Activated CD4-positive, CD25-positive, alpha-beta regulatory T cell treated with anti-CD3 and anti-CD28 coated beads, Interleukin-2, amount 50 U/mL, for 72 hours (primary cell): ENCODE measurements around the gene HBQ1.
"Not testable (repeated sequence)": the region's sequence is repeated elsewhere in the genome, so short reads cannot be mapped to it uniquely, and the experiment has no call there.

Source experiments
- DNase-seq: peaks from one replicate; pipeline ENCODE4 v3.0.0; 2021

HBQ1 gene

GRCh38 chr16:176477-177382 lies 3.5 kb upstream of the HBQ1 start, which contains the start of gene HBA1:
HBA1 (plus strand) TSS chr16:176680; CDS start chr16:176717, 37 bp downstream.
- not testable (repeated sequence) for DNase-seq

GRCh38 chr16:177394-177822 lies 2.9 kb upstream of the HBQ1 start:
- no peak for DNase-seq

GRCh38 chr16:177981-178667 lies 2.1 kb upstream of the HBQ1 start:
- DNase-seq: no peak

- DNase-seq: no peak
Measured at GRCh38 chr16:178668-179015, 1.6 kb upstream of the HBQ1 start.

DNA sequence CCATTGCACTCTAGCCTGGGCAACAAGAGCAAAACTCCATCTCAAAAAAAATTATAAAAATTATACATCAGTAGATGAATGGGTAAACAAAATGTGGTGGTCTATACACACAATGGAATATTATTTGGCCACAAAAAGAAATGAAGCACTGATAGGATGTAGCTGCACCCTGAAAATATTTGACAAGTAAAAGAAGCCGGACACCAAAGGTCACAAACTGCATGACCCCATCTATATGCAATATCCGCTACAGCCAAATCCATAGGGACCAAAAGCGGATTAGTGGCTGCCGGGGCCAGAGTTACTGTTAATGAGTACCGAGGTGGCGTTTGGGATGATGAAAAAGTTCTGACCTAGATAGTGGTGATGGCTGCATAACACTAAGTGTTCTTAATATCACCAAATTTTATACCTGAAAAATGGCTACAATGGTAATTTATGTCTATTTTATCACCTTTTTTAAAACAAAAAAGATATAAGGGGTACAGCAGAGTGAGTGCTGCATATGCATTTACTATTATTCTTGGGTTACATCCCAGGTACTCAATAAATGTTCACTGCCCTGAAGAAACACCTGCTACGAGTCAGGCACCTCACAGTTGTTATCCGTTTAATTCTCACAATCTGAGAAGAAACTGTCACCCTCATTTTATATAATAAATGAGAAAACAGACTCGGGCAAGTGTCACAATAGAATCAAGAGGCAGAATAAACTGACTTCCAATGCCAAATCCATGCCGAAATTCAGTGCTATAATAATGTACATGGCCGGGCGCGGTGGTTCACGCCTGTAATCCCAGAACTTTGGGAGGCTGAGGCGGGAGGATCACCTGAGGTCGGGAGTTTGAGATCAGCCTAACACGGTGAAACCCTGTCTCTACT lies 807 bp upstream of the HBQ1 start:
- DNase-seq: no peak

- peak; percentile 87 for DNase-seq
Measured at GRCh38 chr16:180681-181564, 664 bp downstream of the HBQ1 start.

- no peak for DNase-seq
Measured at GRCh38 chr16:181565-182021, 1.3 kb downstream of the HBQ1 start.

DNA sequence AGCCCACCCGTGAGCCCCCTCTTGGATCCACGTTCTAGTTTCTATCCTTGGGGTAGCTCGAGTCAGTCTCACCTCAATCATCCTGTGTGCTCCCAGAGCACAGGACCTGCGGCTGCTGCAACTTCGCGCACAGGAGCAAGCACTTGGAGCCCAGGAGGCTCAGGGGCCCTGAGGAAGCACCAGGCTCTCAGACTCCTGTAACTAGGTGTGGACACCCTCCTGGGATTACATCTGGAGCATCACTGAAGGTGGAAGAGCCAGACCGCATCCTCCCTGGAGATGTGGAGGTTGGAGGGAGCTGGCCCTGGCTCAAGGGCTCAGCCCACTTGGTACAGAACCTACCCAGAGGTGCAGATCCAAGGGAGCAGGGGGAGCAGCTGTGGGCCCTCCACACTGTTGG lies 2.7 kb downstream of the HBQ1 start:
- DNase-seq: no peak

- no peak for DNase-seq
Measured at GRCh38 chr16:185213-185612, 5.0 kb downstream of the HBQ1 start.

DNA sequence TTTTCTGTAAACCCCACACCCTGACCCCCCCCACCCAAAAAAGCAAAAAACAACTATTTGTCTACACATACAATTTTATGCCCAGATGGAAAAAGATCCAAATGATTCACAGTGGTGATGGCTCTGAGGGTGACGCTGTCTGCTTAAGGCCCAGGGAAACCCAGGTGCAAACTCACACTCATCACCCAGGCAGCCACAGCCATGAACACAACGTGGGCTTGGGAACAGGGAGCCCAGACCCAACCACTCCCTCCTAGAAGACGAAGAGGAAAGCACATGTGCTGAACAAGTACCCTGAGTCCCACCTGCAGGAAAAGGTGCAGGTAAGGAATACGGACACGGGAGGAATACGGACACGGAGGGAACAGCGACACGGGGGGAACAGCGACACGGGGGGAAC lies 5.4 kb downstream of the HBQ1 start:
- DNase-seq: no peak

- DNase-seq: no peak
Measured at GRCh38 chr16:187330-187729, 7.1 kb downstream of the HBQ1 start.

- DNase-seq: no peak
Measured at GRCh38 chr16:188674-189073, 8.4 kb downstream of the HBQ1 start.

- no peak for DNase-seq
Measured at GRCh38 chr16:189604-190186, 9.4 kb downstream of the HBQ1 start.

DNA sequence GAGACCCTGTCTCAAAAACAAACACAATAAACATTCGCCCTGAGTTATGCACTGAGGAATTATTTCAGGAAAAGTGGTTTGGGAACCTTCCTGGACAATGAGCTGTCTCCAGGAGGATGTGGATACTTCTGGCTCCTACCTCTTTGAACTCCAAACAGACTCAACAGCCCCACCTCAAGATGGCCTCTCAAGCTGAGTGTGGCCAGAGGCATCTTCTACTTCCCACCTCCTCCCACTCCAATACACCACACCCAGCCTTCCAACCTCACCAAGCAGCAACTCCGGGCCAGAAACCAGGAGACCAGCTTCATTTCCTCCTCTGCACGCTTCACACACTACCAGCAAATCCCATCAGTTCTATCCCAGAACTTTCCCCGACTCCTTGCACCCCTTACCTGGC lies 11.6 kb downstream of the HBQ1 start:
- no peak for DNase-seq

DNA sequence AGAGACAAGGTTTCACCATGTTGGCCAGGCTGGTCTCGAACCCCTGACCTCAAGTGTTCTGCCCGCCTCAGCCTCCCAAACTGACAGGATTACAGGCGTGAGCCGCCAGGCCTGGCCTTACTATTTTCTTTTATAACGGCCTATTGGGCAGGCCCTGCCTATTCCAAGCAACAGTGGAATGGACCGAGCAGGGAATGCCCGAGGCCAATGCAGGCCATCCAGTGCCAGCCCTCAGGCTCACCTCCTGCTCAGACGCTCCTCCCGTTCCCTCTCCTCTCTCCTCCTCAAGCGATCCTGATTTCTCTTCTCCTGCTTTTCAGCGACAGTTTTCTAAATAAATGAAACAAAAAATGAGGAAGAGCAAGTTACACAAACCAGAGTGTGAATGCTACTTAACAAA lies 12.4 kb downstream of the HBQ1 start:
- no peak for DNase-seq

DNA sequence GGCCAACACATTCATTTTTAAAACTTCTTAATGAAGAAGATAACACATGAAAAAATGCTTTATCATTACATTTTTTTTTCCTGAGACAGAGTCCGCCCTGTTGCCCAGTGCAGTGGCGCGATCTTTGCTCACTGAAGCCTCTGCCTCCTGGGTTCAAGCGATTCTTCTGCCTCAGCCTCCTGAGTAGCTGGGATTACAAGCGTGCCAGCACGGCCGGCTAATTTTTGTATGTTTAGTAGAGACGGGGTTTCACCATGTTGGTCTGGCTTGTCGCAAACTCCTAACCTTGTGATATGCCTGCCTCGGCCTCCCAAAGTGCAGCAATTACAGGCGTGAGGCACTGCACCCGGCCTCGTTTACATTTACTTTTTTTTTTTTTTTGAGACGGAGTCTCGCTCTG lies 13.2 kb downstream of the HBQ1 start:
- DNase-seq: no peak

GRCh38 chr16:194516-194915 lies 14.3 kb downstream of the HBQ1 start:
- no peak for DNase-seq

GRCh38 chr16:200388-200787 lies 20.1 kb downstream of the HBQ1 start:
- DNase-seq: no peak

DNA sequence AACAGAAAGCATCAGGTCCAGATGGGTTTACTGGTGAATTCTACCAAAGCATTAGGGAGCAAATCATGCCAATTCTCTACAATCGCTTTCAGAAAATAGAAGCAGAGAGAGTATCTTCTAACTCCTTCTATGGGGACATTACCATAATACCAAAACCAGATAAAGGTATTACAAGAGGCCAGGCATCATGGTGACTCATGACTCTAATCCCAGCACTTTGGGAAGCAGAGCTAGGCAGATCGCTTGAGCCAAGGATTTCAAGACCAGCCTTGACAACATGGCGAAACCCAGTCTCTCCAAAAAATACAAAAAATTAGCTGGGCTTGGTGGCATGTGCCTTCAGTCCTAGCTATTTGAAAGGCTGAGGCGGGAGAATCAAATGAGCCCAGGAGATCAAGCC lies 23.0 kb downstream of the HBQ1 start:
- DNase-seq: no peak

DNA sequence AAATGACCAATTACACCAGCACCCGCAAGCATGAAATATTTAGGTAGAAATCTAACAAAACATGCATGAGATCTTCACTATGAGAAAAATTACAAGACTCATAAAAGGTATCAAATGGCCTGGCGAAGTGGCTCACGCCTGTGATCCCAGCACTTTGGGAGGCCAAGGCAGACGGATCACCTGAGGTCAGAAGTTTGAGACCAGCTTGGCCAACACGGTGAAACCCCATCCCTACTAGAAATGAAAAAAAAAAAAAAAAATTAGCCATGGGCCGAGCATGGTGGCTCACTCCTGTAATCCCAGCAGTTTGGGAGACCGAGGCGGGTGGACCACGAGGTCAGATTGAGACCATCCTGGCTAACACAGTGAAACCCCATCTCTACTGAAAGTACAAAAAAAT lies 23.8 kb downstream of the HBQ1 start:
- DNase-seq: not testable (repeated sequence)

- DNase-seq: not testable (repeated sequence)
Measured at GRCh38 chr16:209359-209758, 29.1 kb downstream of the HBQ1 start.
